A673 (cell line): ENCODE results near the gene SPPL3. TPM values are rescaled to one million over a fixed set of nuclear protein-coding genes. Genes with fewer than 3 reads are reported as not detected.

Source experiments
- BruUV-seq: library from RNA; stranded (reverse); fragments of 400-500 nt; replicated peaks from 2 replicates; lab custom pipeline; 2021; lab: Mats Ljungman, UMichigan
- CTCF ChIA-PET: fragments of 300-600 bp; sonication (Branson Sonifier 250); formaldehyde crosslinking; loops from one replicate; lab custom pipeline; 2022; ENCODE audit warnings: antibody characterized with exemption; lab: Charles Lee
- POLR2A ChIA-PET: fragments of 300-600 bp; sonication (Branson Sonifier 250); formaldehyde crosslinking; loops from one replicate; lab custom pipeline; 2022; ENCODE audit warnings: antibody characterized with exemption; ENCODE audit not compliant: low non-redundant PET; lab: Charles Lee
- DNase-seq: peaks from one replicate; pipeline ENCODE4 v3.0.0-alpha.2; 2015; ENCODE audit warnings: low spot score
- H3K27ac ChIP-seq: fragments of 200-600 bp; sonication (generic); 2 replicates; pipeline ENCODE4 v1.5.1; 2016; ENCODE audit warnings: mixed run types, low read depth, mild to moderate bottlenecking, mixed read lengths, antibody characterized with exemption, low read length; ENCODE audit not compliant: poor library complexity, severe bottlenecking
- H3K27me3 ChIP-seq: fragments of 200-600 bp; sonication (generic); replicated peaks from 2 replicates; pipeline ENCODE4 v1.6.1; 2017; ENCODE audit warnings: mixed run types, low read depth, mild to moderate bottlenecking, mixed read lengths, antibody characterized with exemption, low read length; ENCODE audit not compliant: insufficient read depth, poor library complexity
- H3K36me3 ChIP-seq: fragments of 200-600 bp; sonication (generic); 2 replicates; pipeline ENCODE4 v1.6.1; 2016; ENCODE audit warnings: mixed run types, mild to moderate bottlenecking, mixed read lengths, antibody characterized with exemption, low read length; ENCODE audit not compliant: insufficient read depth, poor library complexity, severe bottlenecking
- H3K4me1 ChIP-seq: fragments of 200-600 bp; sonication (generic); 2 replicates; pipeline ENCODE4 v1.6.1; 2017; ENCODE audit warnings: mixed run types, mild to moderate bottlenecking, mixed read lengths, antibody characterized with exemption, low read length; ENCODE audit not compliant: insufficient read depth, poor library complexity, severe bottlenecking
- H3K4me3 ChIP-seq: fragments of 200-600 bp; sonication (generic); 2 replicates; pipeline ENCODE4 v1.5.1; 2016; ENCODE audit warnings: low read depth, mixed run types, mild to moderate bottlenecking, mixed read lengths, low read length; ENCODE audit not compliant: poor library complexity, severe bottlenecking
- H3K9me3 ChIP-seq: fragments of 200-600 bp; sonication (generic); 2 replicates; pipeline ENCODE4 v1.6.1; 2016; ENCODE audit warnings: mixed run types, low read depth, mild to moderate bottlenecking, mixed read lengths, antibody characterized with exemption, low read length; ENCODE audit not compliant: poor library complexity, severe bottlenecking
- EZH2 ChIP-seq: fragments of 200-600 bp; sonication (generic); IDR thresholded peaks from 2 replicates; pipeline ENCODE4 v1.6.1; 2017; ENCODE audit warnings: borderline replicate concordance, low read depth, mild to moderate bottlenecking, mixed read lengths, antibody characterized with exemption, low read length; ENCODE audit not compliant: poor library complexity, severe bottlenecking
- intact Hi-C: fragments of 100-400 bp; cut with micrococcal nuclease; formaldehyde crosslinking; loops from one replicate; pipeline ENCODE4 v1.10.0; 2022; ENCODE audit not compliant: unreplicated experiment
- total RNA-seq: library from RNA; stranded (reverse); gene quantifications from 2 replicates; pipeline ENCODE4 v1.2.3, GENCODE V29; 2021
- TF ChIP-seq, protein P1 (sequence below): fragments of 300-800, 200-600 bp; sonication (generic); conservative IDR thresholded peaks from 2 replicates; pipeline ENCODE4 v1.5.1; 2017; ENCODE audit warnings: low read depth, mild to moderate bottlenecking, antibody characterized with exemption, low read length, moderate library complexity, mixed read lengths

SPPL3 gene
- total RNA-seq, 1 experiment from 2014 or later, result 46.9 TPM

DNA sequence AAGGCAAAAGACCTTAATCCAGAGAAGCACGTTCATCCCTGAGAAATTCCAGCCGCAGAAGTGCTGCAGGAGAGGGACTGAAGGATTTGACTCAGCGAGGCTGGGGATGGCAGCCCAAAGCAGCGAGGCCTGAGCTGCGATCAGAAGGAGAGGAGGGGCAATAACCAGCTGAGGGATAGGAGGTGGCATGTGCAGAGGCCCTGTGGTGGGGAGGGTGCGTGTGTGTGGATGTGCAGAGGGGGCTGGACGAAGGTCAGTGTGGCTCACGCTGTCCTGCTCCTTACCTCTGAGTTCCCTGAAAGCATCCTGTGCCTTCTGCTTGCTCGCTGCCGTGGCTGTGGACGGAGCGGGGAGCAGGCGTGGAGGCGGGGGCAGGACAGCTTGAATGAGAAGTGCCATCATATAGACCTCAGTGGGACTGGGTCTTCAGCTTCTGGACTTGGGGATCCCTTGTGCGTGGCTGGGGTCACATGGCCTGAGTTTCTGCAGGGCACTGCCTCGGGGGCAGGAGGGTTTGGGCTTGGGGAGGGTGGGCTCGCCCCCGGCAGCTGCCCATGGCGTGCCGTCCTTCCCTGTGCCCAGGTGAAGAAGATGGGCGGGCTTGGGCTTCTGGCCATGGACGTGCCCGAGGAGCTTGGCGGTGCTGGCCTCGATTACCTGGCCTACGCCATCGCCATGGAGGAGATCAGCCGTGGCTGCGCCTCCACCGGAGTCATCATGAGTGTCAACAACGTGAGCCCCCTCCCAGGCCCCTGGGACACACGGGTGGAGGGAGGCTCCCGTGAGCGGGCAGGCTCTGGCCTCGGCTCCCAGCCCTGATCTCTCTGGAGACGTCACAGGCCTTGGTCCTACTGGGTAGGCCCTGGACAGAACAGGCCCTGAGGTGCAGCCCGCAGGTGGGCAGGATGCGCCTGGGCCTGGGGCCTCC lies 167.5 kb downstream of the SPPL3 start:
- POLR2A ChIA-PET, result no interaction called here
- Histone ChIP-seq H3K27me3 (no peaks in the 10 kb centered on the region), H3K4me1 (no peaks in the 10 kb centered on the region), H3K27ac (no peak overlapping the region), H3K4me3 (no peak overlapping the region), H3K36me3 (no peaks in the 10 kb centered on the region), H3K9me3 (no peaks in the 10 kb centered on the region)
- CTCF ChIA-PET, result no interaction called here
- TF ChIP-seq, protein P1, sequence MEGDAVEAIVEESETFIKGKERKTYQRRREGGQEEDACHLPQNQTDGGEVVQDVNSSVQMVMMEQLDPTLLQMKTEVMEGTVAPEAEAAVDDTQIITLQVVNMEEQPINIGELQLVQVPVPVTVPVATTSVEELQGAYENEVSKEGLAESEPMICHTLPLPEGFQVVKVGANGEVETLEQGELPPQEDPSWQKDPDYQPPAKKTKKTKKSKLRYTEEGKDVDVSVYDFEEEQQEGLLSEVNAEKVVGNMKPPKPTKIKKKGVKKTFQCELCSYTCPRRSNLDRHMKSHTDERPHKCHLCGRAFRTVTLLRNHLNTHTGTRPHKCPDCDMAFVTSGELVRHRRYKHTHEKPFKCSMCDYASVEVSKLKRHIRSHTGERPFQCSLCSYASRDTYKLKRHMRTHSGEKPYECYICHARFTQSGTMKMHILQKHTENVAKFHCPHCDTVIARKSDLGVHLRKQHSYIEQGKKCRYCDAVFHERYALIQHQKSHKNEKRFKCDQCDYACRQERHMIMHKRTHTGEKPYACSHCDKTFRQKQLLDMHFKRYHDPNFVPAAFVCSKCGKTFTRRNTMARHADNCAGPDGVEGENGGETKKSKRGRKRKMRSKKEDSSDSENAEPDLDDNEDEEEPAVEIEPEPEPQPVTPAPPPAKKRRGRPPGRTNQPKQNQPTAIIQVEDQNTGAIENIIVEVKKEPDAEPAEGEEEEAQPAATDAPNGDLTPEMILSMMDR, result no peak
- no peak for TF ChIP-seq EZH2
- intact Hi-C loops, result no loop called here
- no peak for DNase-seq
- no TSS peak for BruUV-seq

DNA sequence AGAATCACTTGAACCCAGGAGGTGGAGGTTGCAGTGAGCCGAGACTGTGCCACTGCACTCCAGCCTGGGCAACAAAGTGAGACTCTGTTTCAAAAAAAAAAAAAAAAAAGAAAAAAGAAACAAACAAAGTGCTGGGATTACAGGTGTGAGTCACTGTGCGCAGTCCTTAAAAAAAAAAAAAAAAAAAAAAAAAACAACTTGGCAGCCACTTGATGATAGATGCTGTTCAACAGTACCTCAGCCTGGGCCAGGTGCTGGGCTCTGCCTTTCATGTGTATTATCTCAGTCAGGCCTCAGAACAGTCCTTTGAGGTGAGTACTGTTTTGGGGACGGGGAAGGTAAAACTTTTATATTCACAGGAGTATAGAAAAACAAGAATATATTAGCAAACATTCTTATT lies 169.0 kb downstream of the SPPL3 start:
- TF ChIP-seq, protein P1, result no peak
- TF ChIP-seq EZH2, result no peak
- Histone ChIP-seq H3K4me3 (no peak overlapping the region), H3K9me3 (no peaks in the 10 kb centered on the region), H3K4me1 (no peaks in the 10 kb centered on the region), H3K36me3 (no peaks in the 10 kb centered on the region), H3K27ac (no peak overlapping the region), H3K27me3 (no peaks in the 10 kb centered on the region)
- ChIA-PET POLR2A (no interaction called here), CTCF (no interaction called here)
- no TSS peak for BruUV-seq
- no peak for DNase-seq
- intact Hi-C loops, result no loop called here

DNA sequence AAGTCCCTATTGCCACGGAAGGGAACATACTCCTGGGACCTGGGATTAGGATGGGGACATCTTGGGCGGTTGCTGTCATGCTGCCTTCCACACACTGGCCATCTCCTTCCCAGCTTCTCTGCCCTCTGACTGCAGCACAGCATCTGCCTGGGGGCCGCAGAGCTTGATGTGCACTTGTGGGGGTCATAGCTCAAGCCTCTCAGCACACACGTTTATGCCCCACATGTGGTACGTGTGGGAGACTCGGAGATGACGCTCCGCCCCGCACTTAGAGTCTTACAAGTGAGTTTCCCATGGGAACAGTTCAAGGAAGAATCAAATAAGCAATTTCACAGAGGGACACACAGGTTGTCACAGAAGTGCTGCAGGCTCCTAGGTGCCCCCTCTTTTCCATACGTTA lies 169.9 kb downstream of the SPPL3 start:
- BruUV-seq, result no TSS peak

More for the DNA sequence above, 169.9 kb downstream of the SPPL3 start:
- POLR2A ChIA-PET, result no interaction called here
- H3K27ac ChIP-seq, result no peak overlapping the region
- no peak for DNase-seq
- H3K27me3 ChIP-seq, result no peaks in the 10 kb centered on the region
- TF ChIP-seq, protein P1, result no peak
- no peak for TF ChIP-seq EZH2
- intact Hi-C loops, result no loop called here
- no peaks in the 10 kb centered on the region for H3K9me3 ChIP-seq
- CTCF ChIA-PET, result no interaction called here
- no peaks in the 10 kb centered on the region for H3K36me3 ChIP-seq
- no peak overlapping the region for H3K4me3 ChIP-seq
- H3K4me1 ChIP-seq, result no peaks in the 10 kb centered on the region
